ENCODE data around the gene CHST13.
A peak's percentile ranks its signal among the peaks of the same experiment; 100 is the strongest.

Gene CHST13

DNA sequence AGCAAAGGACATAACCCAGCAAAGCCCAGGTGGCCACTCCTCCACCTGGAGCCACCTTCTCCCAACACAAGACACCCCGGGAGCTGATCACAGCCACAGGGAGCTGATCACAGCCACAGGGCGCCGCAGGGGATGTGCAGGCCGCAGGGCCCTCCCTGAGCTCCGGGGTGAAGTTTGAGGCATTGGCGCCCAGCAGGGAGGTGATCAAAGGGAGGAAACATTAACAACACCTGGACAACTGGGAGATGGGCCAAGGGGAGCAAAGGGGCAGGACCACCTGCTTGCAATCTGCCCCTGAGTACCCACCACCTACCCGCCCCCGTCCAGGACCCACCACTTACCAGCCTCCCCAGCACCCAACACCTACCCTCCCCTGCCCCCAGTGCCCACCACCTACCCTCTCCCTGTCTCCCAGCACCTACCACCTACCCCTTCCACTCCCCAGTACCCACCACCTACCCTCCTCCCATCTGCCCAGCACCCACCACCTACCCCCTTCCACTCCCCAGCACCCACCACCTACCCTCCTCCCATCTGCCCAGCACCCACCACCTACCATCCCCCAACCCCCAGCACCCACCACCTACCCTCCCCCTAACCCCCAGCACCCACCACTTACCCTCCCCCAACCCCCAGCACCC lies 8.8 kb upstream of the CHST13 start:
- peaks cover 19% of the 10 kb centered on the region for H3K27me3 Mint-ChIP-seq (ENCODE audit: low read depth)
- TF ChIP-seq, protein P1, sequence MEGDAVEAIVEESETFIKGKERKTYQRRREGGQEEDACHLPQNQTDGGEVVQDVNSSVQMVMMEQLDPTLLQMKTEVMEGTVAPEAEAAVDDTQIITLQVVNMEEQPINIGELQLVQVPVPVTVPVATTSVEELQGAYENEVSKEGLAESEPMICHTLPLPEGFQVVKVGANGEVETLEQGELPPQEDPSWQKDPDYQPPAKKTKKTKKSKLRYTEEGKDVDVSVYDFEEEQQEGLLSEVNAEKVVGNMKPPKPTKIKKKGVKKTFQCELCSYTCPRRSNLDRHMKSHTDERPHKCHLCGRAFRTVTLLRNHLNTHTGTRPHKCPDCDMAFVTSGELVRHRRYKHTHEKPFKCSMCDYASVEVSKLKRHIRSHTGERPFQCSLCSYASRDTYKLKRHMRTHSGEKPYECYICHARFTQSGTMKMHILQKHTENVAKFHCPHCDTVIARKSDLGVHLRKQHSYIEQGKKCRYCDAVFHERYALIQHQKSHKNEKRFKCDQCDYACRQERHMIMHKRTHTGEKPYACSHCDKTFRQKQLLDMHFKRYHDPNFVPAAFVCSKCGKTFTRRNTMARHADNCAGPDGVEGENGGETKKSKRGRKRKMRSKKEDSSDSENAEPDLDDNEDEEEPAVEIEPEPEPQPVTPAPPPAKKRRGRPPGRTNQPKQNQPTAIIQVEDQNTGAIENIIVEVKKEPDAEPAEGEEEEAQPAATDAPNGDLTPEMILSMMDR (IDR thresholded peaks at IDR 0.05; ENCODE audit: unreplicated experiment in 3 of 3) = no peak
- H3K36me3 Mint-ChIP-seq (ENCODE audit: low read depth) = no peaks in the 10 kb centered on the region
- H3K4me1 Mint-ChIP-seq = no peaks in the 10 kb centered on the region
- no peaks in the 10 kb centered on the region for H3K9me3 Mint-ChIP-seq
- H3K27ac Mint-ChIP-seq = no peak overlapping the region
- H3K4me3 Mint-ChIP-seq = no peak overlapping the region

DNA sequence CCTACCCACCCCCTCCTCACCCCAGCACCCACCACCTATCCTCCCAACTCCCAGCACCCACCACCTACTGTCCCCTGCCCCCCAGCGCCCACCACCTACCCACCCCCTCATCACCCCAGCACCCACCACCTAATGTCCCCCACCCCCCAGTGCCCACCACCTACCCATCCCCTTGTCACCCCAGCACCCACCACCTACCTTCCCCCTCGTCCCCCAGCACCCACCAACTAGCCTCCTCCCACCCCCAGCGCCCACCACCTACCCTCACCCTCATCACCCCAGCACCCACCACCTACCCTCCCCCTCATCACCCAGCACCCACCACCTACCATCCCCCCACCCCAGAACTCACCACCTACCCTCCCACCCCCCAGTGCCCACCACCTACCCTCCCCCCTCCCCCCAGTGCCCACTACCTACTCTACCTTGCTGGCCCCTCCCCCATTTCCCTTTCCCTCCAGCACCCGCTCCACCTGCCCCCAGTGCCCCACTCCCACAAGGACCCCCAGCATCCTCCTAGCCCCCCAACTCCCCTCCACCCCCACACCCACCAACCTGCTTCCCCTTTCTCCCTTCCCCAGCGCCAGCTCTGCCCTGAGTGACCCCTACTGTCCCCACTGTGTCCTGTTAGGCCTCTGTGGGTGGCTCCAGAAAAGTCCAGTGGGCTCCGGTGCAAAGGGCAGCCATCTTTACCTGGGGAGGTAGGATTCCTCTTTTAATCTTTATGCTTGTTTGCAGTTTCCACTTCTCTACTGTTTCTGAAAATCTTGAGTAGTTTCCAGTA lies 7.6 kb upstream of the CHST13 start:
- no peaks in the 10 kb centered on the region for H3K9me3 Mint-ChIP-seq
- H3K27ac Mint-ChIP-seq = peak overlapping the region in 1 of 3 experiments; percentile 48
- no peaks in the 10 kb centered on the region for H3K4me1 Mint-ChIP-seq
- no peaks in the 10 kb centered on the region for H3K36me3 Mint-ChIP-seq (ENCODE audit: low read depth)
- TF ChIP-seq, protein P1 (IDR thresholded peaks at IDR 0.05; ENCODE audit: unreplicated experiment in 3 of 3) = no peak
- peaks cover 28% of the 10 kb centered on the region for H3K27me3 Mint-ChIP-seq (ENCODE audit: low read depth)
- H3K4me3 Mint-ChIP-seq = no peak overlapping the region

DNA sequence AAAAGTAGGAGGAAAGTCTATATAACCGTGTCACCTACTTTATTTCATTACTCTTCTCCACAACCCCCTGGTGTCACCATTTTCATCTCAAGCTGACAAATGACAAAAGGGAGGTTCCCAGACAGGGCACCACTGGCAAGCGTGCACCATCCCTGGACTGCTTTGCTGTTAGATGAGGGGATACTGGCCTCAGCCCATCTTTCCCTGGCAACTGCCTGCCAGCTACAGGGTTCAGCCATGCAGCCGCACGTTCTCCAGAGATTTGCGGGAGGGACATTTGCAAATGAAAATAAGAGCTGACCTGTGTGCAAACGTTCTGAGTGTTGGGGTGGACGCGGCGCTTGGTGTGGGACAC lies 7.0 kb upstream of the CHST13 start:
- TF ChIP-seq, protein P1 (IDR thresholded peaks at IDR 0.05; ENCODE audit: unreplicated experiment in 3 of 3) = no peak
- peak overlapping the region in 1 of 3 experiments; percentile 48 for H3K27ac Mint-ChIP-seq
- no peaks in the 10 kb centered on the region for H3K9me3 Mint-ChIP-seq
- H3K36me3 Mint-ChIP-seq (ENCODE audit: low read depth) = no peaks in the 10 kb centered on the region
- H3K4me1 Mint-ChIP-seq = no peaks in the 10 kb centered on the region
- H3K27me3 Mint-ChIP-seq (ENCODE audit: low read depth) = peaks cover 28% of the 10 kb centered on the region
- H3K4me3 Mint-ChIP-seq = no peak overlapping the region

DNA sequence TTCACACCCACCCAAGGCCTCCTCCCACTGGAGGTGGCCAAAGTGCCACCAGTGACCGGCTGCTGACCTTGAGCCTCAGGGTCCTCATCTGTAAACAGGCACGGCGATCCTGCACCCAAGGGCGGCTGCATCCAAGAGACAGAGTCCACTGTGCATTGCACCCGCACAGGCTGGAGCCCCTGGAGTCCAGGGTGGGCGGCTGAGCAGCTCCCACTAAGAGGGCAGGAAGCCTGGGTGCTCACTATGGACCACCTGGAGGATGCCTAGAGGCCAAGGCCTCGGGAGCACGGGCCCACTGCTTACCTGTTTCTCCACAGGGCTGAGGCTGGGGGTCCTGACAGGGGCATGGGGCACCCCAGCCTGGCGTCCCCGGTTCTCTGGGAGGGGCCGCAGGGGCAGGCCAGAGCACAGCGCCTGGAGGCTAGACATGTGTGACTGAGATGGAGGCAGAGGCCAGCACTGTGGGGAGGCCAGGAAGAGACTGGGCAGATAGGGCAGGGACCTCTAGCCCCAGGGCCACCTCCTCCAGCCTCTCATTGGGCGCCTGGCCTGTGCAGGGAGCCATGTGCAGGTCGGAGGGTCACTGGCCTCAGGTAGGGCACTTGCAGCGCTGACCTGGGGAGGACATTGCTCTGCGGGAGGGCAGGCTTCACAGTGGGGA lies 6.5 kb upstream of the CHST13 start, which contains the start of gene UROC1:
Gene UROC1, minus strand, starts transcription at position 483 of the 661 bp plus-strand sequence. Its CDS starts 54 bp downstream, at position 429.
- no peaks in the 10 kb centered on the region for H3K9me3 Mint-ChIP-seq
- peaks cover 31% of the 10 kb centered on the region for H3K27me3 Mint-ChIP-seq (ENCODE audit: low read depth)
- peak within 1 kb of the TSS in 1 of 3 experiments; percentile 48 for H3K27ac Mint-ChIP-seq
- no peaks in the 10 kb centered on the region for H3K36me3 Mint-ChIP-seq (ENCODE audit: low read depth)
- TF ChIP-seq, protein P1 (IDR thresholded peaks at IDR 0.05; ENCODE audit: unreplicated experiment in 3 of 3) = no peak
- H3K4me1 Mint-ChIP-seq = no peaks in the 10 kb centered on the region
- no peak within 1 kb of the TSS for H3K4me3 Mint-ChIP-seq

DNA sequence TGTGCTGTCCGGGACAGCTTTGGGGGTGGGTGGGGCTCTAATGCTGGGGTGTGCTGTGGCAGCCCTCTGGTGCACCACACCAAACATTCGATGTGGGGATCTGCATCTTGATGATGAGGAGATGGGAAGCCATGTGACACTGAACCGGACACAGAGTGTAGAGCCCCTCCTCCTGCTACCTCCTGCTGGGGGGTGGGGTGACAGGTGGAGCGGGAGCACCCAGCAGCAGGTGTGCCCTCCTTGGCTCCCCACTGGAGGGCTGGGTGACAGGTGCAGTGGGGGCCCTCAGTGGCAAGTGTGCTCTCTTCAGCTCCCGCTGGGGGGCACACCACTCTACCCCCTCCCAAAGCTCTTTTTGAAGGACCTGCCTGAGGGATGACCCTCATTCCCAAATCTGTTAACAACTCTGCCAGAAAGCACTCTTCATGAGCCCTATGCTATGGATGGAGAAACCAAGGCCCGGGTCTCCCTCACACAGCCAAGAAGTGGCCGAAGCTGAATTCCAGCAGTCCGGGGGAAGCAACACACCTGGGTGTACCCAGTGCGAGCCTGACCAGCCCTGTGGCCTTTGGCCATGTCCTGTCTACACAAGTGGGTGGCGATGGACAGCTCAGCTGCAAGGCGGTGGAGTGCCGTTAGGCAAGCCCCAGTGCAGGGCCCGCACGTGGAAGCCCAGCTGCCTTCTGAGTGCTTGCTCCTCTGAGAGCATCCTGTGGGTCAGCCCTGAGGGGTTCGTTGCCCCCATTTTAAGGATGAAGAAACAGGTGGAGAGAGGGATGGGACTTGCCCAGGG lies 5.8 kb upstream of the CHST13 start:
- Mint-ChIP-seq H3K36me3 (ENCODE audit: low read depth) (no peaks in the 10 kb centered on the region), H3K4me1 (no peaks in the 10 kb centered on the region), H3K27ac (no peak overlapping the region), H3K4me3 (no peak overlapping the region), H3K27me3 (ENCODE audit: low read depth) (peaks cover 34% of the 10 kb centered on the region), H3K9me3 (no peaks in the 10 kb centered on the region)
- TF ChIP-seq, protein P1 (IDR thresholded peaks at IDR 0.05; ENCODE audit: unreplicated experiment in 3 of 3) = no peak
